Sigmoid colon (tissue), 4 donors: ENCODE measurements around the gene ZNF512B.

Experiments
- EP300 ChIP-seq, 4 donors: sonication (generic); formaldehyde crosslinking; IDR thresholded peaks; one replicate each; pipeline ENCODE4 v1.6.1; 2017; ENCODE audit warnings: antibody characterized with exemption in 4 of 4
- POLR2A ChIP-seq, 2 donors: fragments of 450-650 bp; IDR thresholded peaks; one replicate each; pipeline ENCODE4 v1.6.1; 2016; ENCODE audit warnings: antibody characterized with exemption in 2 of 2, mild to moderate bottlenecking in 2 of 2, moderate library complexity in 2 of 2
- POLR2AphosphoS5 ChIP-seq, 4 donors: sonication (generic); formaldehyde crosslinking; IDR thresholded peaks; one replicate each; pipeline ENCODE4 v1.6.1; 2017; ENCODE audit warnings: antibody characterized with exemption in 4 of 4
- TF ChIP-seq, protein P1 (sequence below), 4 experiments: fragments of 450-650 bp in 3 of 4; fragments of 200-600 bp in 1 of 4; IDR thresholded peaks; one replicate each; pipeline ENCODE4 v1.5.1; 2016 to 2019; ENCODE audit warnings: antibody characterized with exemption in 4 of 4, mild to moderate bottlenecking in 3 of 4, moderate library complexity in 2 of 4

DNA sequence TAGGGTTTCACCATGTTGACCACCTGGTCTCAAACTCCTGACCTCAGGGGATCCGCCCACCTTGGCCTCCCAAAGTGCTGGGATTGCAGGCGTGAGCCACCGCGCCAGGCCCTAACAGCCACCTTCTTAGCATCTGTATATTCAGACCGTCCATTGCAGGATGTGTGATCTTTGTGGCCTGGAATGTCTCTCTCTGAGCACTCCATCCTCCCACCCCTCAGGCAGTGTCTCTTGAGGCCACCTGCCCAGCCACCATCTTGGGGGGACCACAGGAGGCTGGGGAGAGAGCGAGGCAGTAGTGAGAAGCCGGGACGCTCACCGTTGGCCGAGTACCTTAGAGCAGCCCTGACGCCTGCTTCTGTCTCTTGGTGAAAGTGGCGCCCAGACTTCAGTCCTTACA lies 56.0 kb downstream of the ZNF512B start:
- TF ChIP-seq, protein P1, sequence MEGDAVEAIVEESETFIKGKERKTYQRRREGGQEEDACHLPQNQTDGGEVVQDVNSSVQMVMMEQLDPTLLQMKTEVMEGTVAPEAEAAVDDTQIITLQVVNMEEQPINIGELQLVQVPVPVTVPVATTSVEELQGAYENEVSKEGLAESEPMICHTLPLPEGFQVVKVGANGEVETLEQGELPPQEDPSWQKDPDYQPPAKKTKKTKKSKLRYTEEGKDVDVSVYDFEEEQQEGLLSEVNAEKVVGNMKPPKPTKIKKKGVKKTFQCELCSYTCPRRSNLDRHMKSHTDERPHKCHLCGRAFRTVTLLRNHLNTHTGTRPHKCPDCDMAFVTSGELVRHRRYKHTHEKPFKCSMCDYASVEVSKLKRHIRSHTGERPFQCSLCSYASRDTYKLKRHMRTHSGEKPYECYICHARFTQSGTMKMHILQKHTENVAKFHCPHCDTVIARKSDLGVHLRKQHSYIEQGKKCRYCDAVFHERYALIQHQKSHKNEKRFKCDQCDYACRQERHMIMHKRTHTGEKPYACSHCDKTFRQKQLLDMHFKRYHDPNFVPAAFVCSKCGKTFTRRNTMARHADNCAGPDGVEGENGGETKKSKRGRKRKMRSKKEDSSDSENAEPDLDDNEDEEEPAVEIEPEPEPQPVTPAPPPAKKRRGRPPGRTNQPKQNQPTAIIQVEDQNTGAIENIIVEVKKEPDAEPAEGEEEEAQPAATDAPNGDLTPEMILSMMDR (IDR thresholded peaks at IDR 0.05), result no peak
- TF ChIP-seq EP300 (IDR thresholded peaks at IDR 0.05), result no peak
- TF ChIP-seq POLR2A (IDR thresholded peaks at IDR 0.05), result no peak
- no peak for TF ChIP-seq POLR2AphosphoS5 (IDR thresholded peaks at IDR 0.05)
